LNCAP (cell line): ENCODE data around the gene GRB10.

Experiments used
- CTCF ChIP-seq: fragments of 450-650 bp; IDR thresholded peaks from 2 replicates; pipeline ENCODE4 v1.5.1; 2017; ENCODE audit warnings: mild to moderate bottlenecking

The GRB10 gene

DNA sequence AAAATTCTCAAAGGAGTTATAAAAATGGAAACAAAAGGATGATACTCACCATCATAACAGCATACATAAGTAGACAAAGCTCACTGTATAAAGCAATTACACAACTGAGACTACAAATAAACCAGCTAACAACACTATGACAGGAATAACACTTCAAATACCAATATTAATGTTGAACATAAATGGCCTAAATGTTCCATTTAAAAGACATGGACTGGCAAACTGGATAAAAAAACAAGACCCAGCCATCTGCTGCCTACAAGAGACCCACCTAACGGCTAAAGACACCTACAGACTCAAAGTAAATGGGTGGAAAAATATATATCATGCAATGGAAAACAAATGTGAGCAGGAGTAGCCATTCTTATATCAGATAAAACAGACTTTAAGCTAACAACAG is 148.3 kb downstream of the GRB10 start:
- TF ChIP-seq CTCF = no peak

DNA sequence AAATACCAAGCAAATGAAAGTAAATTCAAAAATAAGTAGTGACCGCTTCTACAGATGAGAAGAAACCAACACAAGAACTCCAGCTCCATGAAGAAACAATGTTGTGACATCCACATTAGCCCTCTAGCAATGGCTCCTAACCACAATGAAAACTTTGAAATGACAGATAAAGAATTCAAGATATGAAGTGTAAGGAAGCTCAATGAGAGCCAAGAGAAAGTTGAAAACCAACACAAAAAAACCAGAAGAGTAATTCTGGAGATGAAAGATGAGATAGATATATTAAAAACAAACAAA is 149.3 kb downstream of the GRB10 start:
- no peak for TF ChIP-seq CTCF

DNA sequence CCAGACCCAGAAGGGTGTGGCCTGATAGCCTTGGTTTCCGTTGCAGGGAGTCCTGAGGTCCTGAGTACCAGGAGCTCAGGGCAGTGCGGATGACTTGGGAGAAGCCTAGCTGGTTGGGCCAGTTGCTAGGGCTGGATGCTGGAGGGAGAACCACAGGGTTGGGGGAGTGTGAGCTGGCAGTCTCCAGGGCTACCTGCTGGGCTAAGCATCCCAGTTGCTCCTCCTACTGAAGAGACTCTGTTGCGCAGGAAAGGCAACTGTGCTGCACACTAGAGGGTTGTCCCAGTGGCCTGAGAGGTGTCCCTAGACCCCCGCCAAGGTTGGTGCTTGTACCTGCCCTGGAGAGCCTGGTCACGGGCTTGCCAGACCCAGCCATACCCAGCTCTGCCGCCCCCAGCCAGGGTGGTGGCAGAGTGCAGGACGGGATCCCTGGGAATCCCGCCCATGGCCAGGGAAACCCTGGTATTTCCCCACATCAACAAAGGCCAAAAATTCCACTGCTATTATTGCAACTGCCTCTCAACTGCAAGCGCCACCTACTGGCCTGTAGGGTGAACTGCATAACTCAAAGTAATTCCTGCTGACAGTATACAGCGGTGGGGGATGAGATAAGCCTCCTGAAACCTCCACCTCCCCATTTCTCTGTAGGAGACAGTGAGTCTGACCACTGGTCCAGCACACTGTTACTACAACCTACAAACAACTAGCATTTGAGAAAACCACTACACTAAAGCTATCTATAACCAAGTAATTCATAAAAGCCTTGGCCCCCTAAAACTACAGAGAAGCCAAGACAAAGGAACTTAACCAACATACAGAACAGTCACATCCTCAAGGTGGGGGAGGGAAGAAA is 149.9 kb downstream of the GRB10 start:
- TF ChIP-seq CTCF = peak; percentile 87

- no peak for TF ChIP-seq CTCF
These were observed 151.1 kb downstream of the GRB10 start for GRCh38 chr7:50631639-50632038.

DNA sequence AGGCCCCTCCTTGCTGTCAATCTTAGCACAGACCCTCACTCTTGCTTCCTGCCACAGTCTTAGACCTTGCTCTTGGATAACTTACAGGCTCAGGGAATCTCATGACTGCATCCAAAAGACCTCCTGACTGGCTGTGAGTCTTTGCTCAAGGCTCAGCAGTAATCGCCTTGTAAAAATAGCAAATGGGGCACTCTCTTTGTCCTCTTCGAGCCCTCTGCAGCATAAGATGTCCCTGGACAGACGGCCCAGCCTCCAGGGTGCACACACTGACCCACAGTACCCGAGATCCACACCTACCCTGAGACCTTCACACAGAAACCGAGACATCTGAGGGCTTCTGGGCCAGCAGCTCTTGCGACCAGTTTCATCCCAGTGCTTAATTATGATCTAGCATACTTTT is 151.6 kb downstream of the GRB10 start:
- TF ChIP-seq CTCF = no peak

- TF ChIP-seq CTCF = no peak
These were observed 153.3 kb downstream of the GRB10 start for GRCh38 chr7:50629238-50629901.

- TF ChIP-seq CTCF = no peak
These were observed 154.1 kb downstream of the GRB10 start for GRCh38 chr7:50628434-50629084.
